SK-N-SH treated with all-trans-retinoic acid at 6 μM for 48 hours (cell line): Measurements from ENCODE around the gene MYD88.

Experiments used
- ATAC-seq: fragments of 200-7000 bp; cut with Tn5 transposase; 3 replicates; pipeline ENCODE4 v1.9.1; 2020; ENCODE audit warnings: mild to moderate bottlenecking, moderate library complexity
- ARNTL ChIP-seq: fragments of 450-650 bp; formaldehyde crosslinking; IDR thresholded peaks from 2 replicates; pipeline ENCODE4 v1.5.0; 2020; ENCODE audit warnings: low read depth, mild to moderate bottlenecking, moderate library complexity, borderline replicate concordance
- BACH2 ChIP-seq: fragments of 250-450 bp; sonication (Bioruptor Pico); IDR thresholded peaks from 2 replicates; pipeline ENCODE4 v1.9.0; 2021; ENCODE audit warnings: mild to moderate bottlenecking, borderline replicate concordance
- CREB5 ChIP-seq: fragments of 250-450 bp; sonication (Bioruptor Pico); IDR thresholded peaks from 2 replicates; pipeline ENCODE4 v1.5.1; 2020; ENCODE audit warnings: low read depth, mild to moderate bottlenecking, moderate library complexity
- CSRNP3 ChIP-seq: fragments of 250-450 bp; sonication (Bioruptor Pico); IDR thresholded peaks from 2 replicates; pipeline ENCODE4 v1.5.1; 2021; ENCODE audit warnings: mild to moderate bottlenecking, moderate library complexity
- ESRRG ChIP-seq: fragments of 250-450 bp; sonication (Bioruptor Pico); IDR thresholded peaks from 2 replicates; pipeline ENCODE4 v1.6.1; 2021; ENCODE audit warnings: mild to moderate bottlenecking
- GLIS3 ChIP-seq: fragments of 250-450 bp; sonication (Bioruptor Pico); IDR thresholded peaks from 2 replicates; pipeline ENCODE4 v1.5.0; 2020; ENCODE audit warnings: mild to moderate bottlenecking, moderate library complexity
- ISL1 ChIP-seq: fragments of 250-450 bp; sonication (Bioruptor Pico); IDR thresholded peaks from 2 replicates; pipeline ENCODE4 v2.1.2; 2022; ENCODE audit warnings: mild to moderate bottlenecking, moderate library complexity
- OSR1 ChIP-seq: fragments of 250-450 bp; sonication (Bioruptor Pico); IDR thresholded peaks from 2 replicates; pipeline ENCODE4 v1.8.0; 2022; ENCODE audit warnings: moderate library complexity, mild to moderate bottlenecking, inconsistent platforms
- POU6F1 ChIP-seq: fragments of 250-450 bp; sonication (Bioruptor Pico); IDR thresholded peaks from 2 replicates; pipeline ENCODE4 v1.8.0; 2021; ENCODE audit warnings: low read depth, mild to moderate bottlenecking, moderate library complexity, borderline replicate concordance
- PPARA ChIP-seq: fragments of 250-450 bp; sonication (Bioruptor Pico); IDR thresholded peaks from 2 replicates; pipeline ENCODE4 v1.5.0; 2020; ENCODE audit warnings: mild to moderate bottlenecking, borderline replicate concordance
- RARB ChIP-seq: fragments of 250-450 bp; sonication (Bioruptor Pico); IDR thresholded peaks from 2 replicates; pipeline ENCODE4 v1.8.0; 2021; ENCODE audit warnings: mild to moderate bottlenecking, moderate library complexity
- SNAI2 ChIP-seq: fragments of 250-450 bp; sonication (Bioruptor Pico); IDR thresholded peaks from 2 replicates; pipeline ENCODE4 v1.5.0; 2020; ENCODE audit warnings: mild to moderate bottlenecking, moderate library complexity
- TCF4 ChIP-seq: fragments of 250-450 bp; sonication (Bioruptor Pico); IDR thresholded peaks from 2 replicates; pipeline ENCODE4 v1.8.0; 2021; ENCODE audit warnings: mild to moderate bottlenecking, moderate library complexity, borderline replicate concordance
- TOX ChIP-seq: fragments of 250-450 bp; sonication (Bioruptor Pico); IDR thresholded peaks from 2 replicates; pipeline ENCODE4 v1.8.0; 2021; ENCODE audit warnings: mild to moderate bottlenecking, moderate library complexity, borderline replicate concordance
- TSHZ2 ChIP-seq: fragments of 250-450 bp; sonication (Bioruptor Pico); IDR thresholded peaks from 2 replicates; pipeline ENCODE4 v1.5.0; 2020; ENCODE audit warnings: mild to moderate bottlenecking, moderate library complexity
- ZC3H10 ChIP-seq: fragments of 250-450 bp; sonication (Bioruptor Pico); IDR thresholded peaks from 2 replicates; pipeline ENCODE4 v1.5.1; 2021; ENCODE audit warnings: mild to moderate bottlenecking, moderate library complexity
- ZFP3 ChIP-seq: fragments of 250-450 bp; sonication (Bioruptor Pico); IDR thresholded peaks from 2 replicates; pipeline ENCODE4 v1.5.0; 2020; ENCODE audit warnings: mild to moderate bottlenecking, moderate library complexity
- ZFP30 ChIP-seq: fragments of 450-650 bp; formaldehyde crosslinking; IDR thresholded peaks from 2 replicates; pipeline ENCODE4 v1.5.0; 2022; ENCODE audit warnings: mild to moderate bottlenecking, moderate library complexity
- ZNF565 ChIP-seq: fragments of 450-650 bp; formaldehyde crosslinking; conservative IDR thresholded peaks from 2 replicates; pipeline ENCODE4 v1.5.0; 2020; ENCODE audit warnings: low read depth, mild to moderate bottlenecking, moderate library complexity
- ZNF70 ChIP-seq: fragments of 450-650 bp; formaldehyde crosslinking; IDR thresholded peaks from 2 replicates; pipeline ENCODE4 v1.5.0; 2020; ENCODE audit warnings: mild to moderate bottlenecking, moderate library complexity

The MYD88 gene

GRCh38 chr3:38095669-38096483 is 42.6 kb upstream of the MYD88 start:
- TF ChIP-seq POU6F1 (CRISPR knock-in tag) (no peak), CSRNP3 (CRISPR knock-in tag) (no peak), PPARA (CRISPR knock-in tag) (no peak), ARNTL (CRISPR knock-in tag) (no peak), TSHZ2 (CRISPR knock-in tag) (no peak), ZFP30 (CRISPR knock-in tag) (no peak), BACH2 (CRISPR knock-in tag) (no peak), TCF4 (CRISPR knock-in tag) (no peak), ZC3H10 (no peak), TOX (CRISPR knock-in tag) (no peak), OSR1 (CRISPR knock-in tag) (no peak), RARB (CRISPR knock-in tag) (no peak), GLIS3 (CRISPR knock-in tag) (no peak), CREB5 (CRISPR knock-in tag) (no peak)
- TF ChIP-seq, all 23 proteins: peak for 0
- no peak for ATAC-seq

GRCh38 chr3:38097446-38098375 is 40.8 kb upstream of the MYD88 start:
- ATAC-seq: no peak

More at GRCh38 chr3:38097446-38098375, 40.8 kb upstream of the MYD88 start:
- TF ChIP-seq SNAI2 (no peak), TSHZ2 (CRISPR knock-in tag) (no peak), ZNF70 (CRISPR knock-in tag) (no peak), GLIS3 (CRISPR knock-in tag) (no peak), ZFP3 (CRISPR knock-in tag) (no peak), ZC3H10 (no peak), CSRNP3 (CRISPR knock-in tag) (no peak), TCF4 (CRISPR knock-in tag) (no peak), POU6F1 (CRISPR knock-in tag) (no peak), PPARA (CRISPR knock-in tag) (no peak), BACH2 (CRISPR knock-in tag) (no peak), TOX (CRISPR knock-in tag) (no peak), ARNTL (CRISPR knock-in tag) (no peak), ISL1 (CRISPR knock-in tag) (no peak), ESRRG (CRISPR knock-in tag) (no peak), OSR1 (CRISPR knock-in tag) (no peak), RARB (CRISPR knock-in tag) (no peak), ZNF565 (CRISPR knock-in tag) (no peak)
